Endothelial cell of umbilical vein (primary cell): ENCODE results near the gene ZNF831. TPM values are rescaled to one million over a fixed set of nuclear protein-coding genes. Genes with fewer than 3 reads are reported as not detected.

ENCODE experiments used
- BruUV-seq: library from RNA; stranded (reverse); fragments of 400-500 nt; replicated peaks from 2 replicates; lab custom pipeline; 2021; lab: Mats Ljungman, UMichigan
- CTCF ChIA-PET: fragments of 300-600, 350-600 bp; sonication (Branson Sonifier 250); formaldehyde crosslinking; loops from one replicate; lab custom pipeline; 2021; ENCODE audit warnings: antibody characterized with exemption, inconsistent platforms; lab: Charles Lee
- POLR2A ChIA-PET: fragments of 300-600, 350-600 bp; sonication (Branson Sonifier 250); formaldehyde crosslinking; loops from one replicate; lab custom pipeline; 2021; ENCODE audit warnings: antibody characterized with exemption, inconsistent platforms; lab: Charles Lee
- DNase-seq: peaks from one replicate; pipeline ENCODE4 v3.0.0-alpha.2; 2011; ENCODE audit warnings: low read depth, low spot score
- FAIRE-seq: peaks from 2 replicates; lab custom pipeline; 2011; peaks lifted over from hg19 to GRCh38; lab: Jason Lieb, UNC
- H2AFZ ChIP-seq: 2 replicates; pipeline ENCODE4 v1.6.0; 2012; ENCODE audit warnings: low read depth, low read length, control low read depth, inconsistent platforms
- H3K27ac ChIP-seq: 2 replicates; pipeline ENCODE4 v1.5.1; 2011; ENCODE audit warnings: low read depth, mild to moderate bottlenecking, control low read depth, low read length, moderate library complexity; ENCODE audit not compliant: insufficient read depth
- H3K27me3 ChIP-seq, 2 experiments: 2 replicates each; pipeline versions ENCODE4 v1.6.0 to v1.6.1; 2011; ENCODE audit warnings: low read length in 2 of 2, mixed read lengths in 1 of 2; ENCODE audit not compliant: control insufficient read depth in 2 of 2, insufficient read depth in 2 of 2
- H3K36me3 ChIP-seq, 2 experiments: 2 replicates in 1 of 2; 3 replicates in 1 of 2; pipeline ENCODE4 v1.5.1; 2011; ENCODE audit warnings: low read length in 2 of 2, mild to moderate bottlenecking in 1 of 2, moderate library complexity in 1 of 2; ENCODE audit not compliant: control insufficient read depth in 2 of 2, insufficient read depth in 2 of 2; ENCODE audit errors: extremely low read depth in 1 of 2
- H3K4me1 ChIP-seq: 3 replicates; pipeline ENCODE4 v1.5.1; 2011; ENCODE audit warnings: mild to moderate bottlenecking, low read length; ENCODE audit not compliant: control insufficient read depth, insufficient read depth; ENCODE audit errors: extremely low read depth
- H3K4me2 ChIP-seq: 2 replicates; pipeline ENCODE4 v1.6.1; 2011; ENCODE audit warnings: low read length, control low read depth, mixed read lengths; ENCODE audit not compliant: insufficient read depth
- H3K4me3 ChIP-seq, 3 experiments: fragments of 200-600 bp in 1 of 3; sonication (generic), shearing (Covaris generic) in 1 of 3; replicated peaks in 1 of 3; 2 replicates each; pipeline ENCODE4 v1.5.1; 2011 to 2016; ENCODE audit warnings: control low read depth in 3 of 3, low read length in 3 of 3, mild to moderate bottlenecking in 2 of 3, inconsistent platforms in 1 of 3, low read depth in 1 of 3, moderate library complexity in 1 of 3; ENCODE audit not compliant: insufficient read depth in 1 of 3
- H3K79me2 ChIP-seq: 2 replicates; pipeline ENCODE4 v1.6.0; 2012; ENCODE audit warnings: low read length, inconsistent platforms; ENCODE audit not compliant: control insufficient read depth, insufficient read depth
- H3K9ac ChIP-seq: replicated peaks from 2 replicates; pipeline ENCODE3; 2011; ENCODE audit warnings: low read length, control low read depth; ENCODE audit not compliant: insufficient read depth; ENCODE audit errors: extremely low read depth
- H3K9me1 ChIP-seq: replicated peaks from 3 replicates; pipeline ENCODE4 v1.6.0; 2011; ENCODE audit warnings: mild to moderate bottlenecking, low read length; ENCODE audit not compliant: control insufficient read depth, insufficient read depth; ENCODE audit errors: extremely low read depth
- H3K9me3 ChIP-seq: replicated peaks from 2 replicates; pipeline ENCODE4 v1.5.1; 2012; ENCODE audit warnings: low read length, inconsistent platforms; ENCODE audit not compliant: control insufficient read depth, insufficient read depth
- H4K20me1 ChIP-seq: replicated peaks from 2 replicates; pipeline ENCODE3; 2011; ENCODE audit warnings: mild to moderate bottlenecking, low read length; ENCODE audit not compliant: control insufficient read depth, insufficient read depth; ENCODE audit errors: extremely low read depth
- CTCF ChIP-seq, 2 donors: IDR thresholded peaks; 1 replicate in 1 of 2; 2 replicates in 1 of 2; pipeline ENCODE4 v1.5.1; 2011; ENCODE audit warnings: low read length in 2 of 2, mild to moderate bottlenecking in 2 of 2, moderate library complexity in 2 of 2, control low read depth in 1 of 2, inconsistent platforms in 1 of 2, low read depth in 1 of 2; ENCODE audit not compliant: insufficient read depth in 1 of 2; ENCODE audit errors: extremely low read depth in 1 of 2
- FOS ChIP-seq: IDR thresholded peaks from 2 replicates; pipeline ENCODE4 v1.6.1; 2011; ENCODE audit warnings: mild to moderate bottlenecking, low read length, moderate library complexity, borderline replicate concordance; ENCODE audit not compliant: insufficient read depth
- GATA2 ChIP-seq: IDR thresholded peaks from 2 replicates; pipeline ENCODE4 v1.7.0; 2011; ENCODE audit warnings: low read depth, mild to moderate bottlenecking, moderate library complexity, mixed read lengths, low read length; ENCODE audit not compliant: insufficient read length, insufficient read depth
- JUN ChIP-seq: IDR thresholded peaks from 2 replicates; pipeline ENCODE4 v1.6.1; 2011; ENCODE audit warnings: borderline replicate concordance, low read depth; ENCODE audit not compliant: insufficient read length, insufficient read depth
- MAX ChIP-seq: IDR thresholded peaks from 2 replicates; pipeline ENCODE4 v1.6.1; 2011; ENCODE audit not compliant: insufficient read depth, insufficient read length
- POLR2A ChIP-seq: IDR thresholded peaks from 2 replicates; pipeline ENCODE4 v1.6.1; 2012; ENCODE audit warnings: low read depth, mild to moderate bottlenecking, control low read depth, low read length
- POLR2AphosphoS5 ChIP-seq: IDR thresholded peaks from 2 replicates; pipeline ENCODE4 v1.6.1; 2012; ENCODE audit warnings: low read depth, mild to moderate bottlenecking, control low read depth, low read length, moderate library complexity; ENCODE audit not compliant: insufficient read depth
- dilution Hi-C: fragments of 300-500 bp; cut with MboI; formaldehyde crosslinking; loops from one replicate; pipeline ENCODE4 v1.15.0; 2019; ENCODE audit warnings: low sequenced_read_pairs; ENCODE audit not compliant: extremely low pct_ligation_motif_present
- intact Hi-C: fragments of 100-400 bp; cut with micrococcal nuclease; formaldehyde crosslinking; loops from one replicate; pipeline ENCODE4 v1.10.0; 2022
- polyA plus RNA-seq, 4 experiments: library from polyadenylated mRNA; depleted of rRNA in 3 of 4; stranded (reverse) in 3 of 4; unstranded in 1 of 4; fragments of >200 nt; gene quantifications; 2 replicates each; pipeline versions ENCODE4 v1.2.1 to v1.2.3, GENCODE V29; 2011 to 2012; ENCODE audit warnings: missing spikeins in 1 of 4
- total RNA-seq: library from RNA; stranded (reverse); gene quantifications from 2 replicates; pipeline ENCODE4 v1.2.3, GENCODE V29; 2021

The ZNF831 gene
- total and polyA plus RNA-seq, 2 donors (not counting 3 experiments of a cell fraction or from before 2014, with no cell fraction given), result not detected

- Histone ChIP-seq H3K79me2 (no peaks in the 10 kb centered on the region), H3K9me1 (no peaks in the 10 kb centered on the region), H3K36me3 (no peaks in the 10 kb centered on the region), H3K9me3 (no peaks in the 10 kb centered on the region), H4K20me1 (no peaks in the 10 kb centered on the region), H3K9ac (no peak overlapping the region), H3K4me1 (no peaks in the 10 kb centered on the region), H3K27ac (no peak overlapping the region), H3K4me2 (no peak overlapping the region), H3K4me3 (no peak overlapping the region), H3K27me3 (no peaks in the 10 kb centered on the region), H2AFZ (no peak overlapping the region)
- POLR2A ChIA-PET, result no interaction called here
- DNase-seq (no peak), FAIRE-seq (no peak)
- dilution Hi-C loops (no loop called here), intact Hi-C loops (no loop called here)
- BruUV-seq, result no TSS peak
- CTCF ChIA-PET, result interaction anchor here (1.2 kb wide), 1 partner anchor 31 kb away, joined by 3 read pairs; no protein-coding TSS in a partner anchor
- no peak for TF ChIP-seq CTCF (IDR thresholded peaks at IDR 0.05; ENCODE audit: extremely low read depth in 1 of 2, insufficient read depth in 1 of 2, low read depth in 1 of 2, low read length in 2 of 2)
- TF ChIP-seq MAX, result no peak
- no peak for TF ChIP-seq GATA2
- TF ChIP-seq JUN, result no peak
These were observed 44.8 kb upstream of the ZNF831 start for GRCh38 chr20:59118855-59119254.

GRCh38 chr20:59120491-59120890 is 43.1 kb upstream of the ZNF831 start:
- no peak overlapping the region for H3K4me2 ChIP-seq
- no peak overlapping the region for H2AFZ ChIP-seq
- no peaks in the 10 kb centered on the region for H3K79me2 ChIP-seq
- no peak overlapping the region for H3K4me3 ChIP-seq
- intact Hi-C loops (no loop called here), dilution Hi-C loops (no loop called here)
- FAIRE-seq (no peak), DNase-seq (no peak)
- ChIA-PET POLR2A (no interaction called here), CTCF (interaction anchor here (1.7 kb wide), 1 partner anchor 9 kb away, joined by 3 read pairs; no protein-coding TSS in a partner anchor)
- no peak for TF ChIP-seq CTCF (IDR thresholded peaks at IDR 0.05; ENCODE audit: extremely low read depth in 1 of 2, insufficient read depth in 1 of 2, low read depth in 1 of 2, low read length in 2 of 2)
- no peak for TF ChIP-seq JUN
- no peak for TF ChIP-seq POLR2AphosphoS5
- no peak for TF ChIP-seq MAX
- no peak for TF ChIP-seq FOS
- TF ChIP-seq POLR2A, result no peak
- no peaks in the 10 kb centered on the region for H3K4me1 ChIP-seq
- H3K27ac ChIP-seq, result no peak overlapping the region
- no peaks in the 10 kb centered on the region for H3K9me3 ChIP-seq
- no peaks in the 10 kb centered on the region for H3K9me1 ChIP-seq
- H3K9ac ChIP-seq, result no peak overlapping the region
- no peaks in the 10 kb centered on the region for H3K36me3 ChIP-seq
- no peaks in the 10 kb centered on the region for H4K20me1 ChIP-seq
- BruUV-seq, result no TSS peak
- H3K27me3 ChIP-seq, result no peaks in the 10 kb centered on the region
